GM18526 (cell line): Measurements from ENCODE around the gene RPS27L.

Experiments
- POLR2A ChIP-seq: IDR thresholded peaks from 3 replicates; pipeline ENCODE4 v1.6.1; 2011; ENCODE audit not compliant: insufficient read length; ENCODE audit errors: extremely low read depth

Gene RPS27L

GRCh38 chr15:63190769-63191649, 33.7 kb upstream of the RPS27L start:
- TF ChIP-seq POLR2A: no peak

- no peak for TF ChIP-seq POLR2A
Observed at GRCh38 chr15:63189941-63190768, 32.9 kb upstream of the RPS27L start.

GRCh38 chr15:63188926-63189871, 31.9 kb upstream of the RPS27L start, which contains the start of gene RAB8B:
RAB8B (plus strand) TSS chr15:63189606; CDS start chr15:63189625, 19 bp downstream.
- peak; percentile 72 for TF ChIP-seq POLR2A

- no peak for TF ChIP-seq POLR2A
Observed at GRCh38 chr15:63188247-63188925, 31.1 kb upstream of the RPS27L start.

GRCh38 chr15:63187589-63188226, 30.4 kb upstream of the RPS27L start:
- no peak for TF ChIP-seq POLR2A

DNA sequence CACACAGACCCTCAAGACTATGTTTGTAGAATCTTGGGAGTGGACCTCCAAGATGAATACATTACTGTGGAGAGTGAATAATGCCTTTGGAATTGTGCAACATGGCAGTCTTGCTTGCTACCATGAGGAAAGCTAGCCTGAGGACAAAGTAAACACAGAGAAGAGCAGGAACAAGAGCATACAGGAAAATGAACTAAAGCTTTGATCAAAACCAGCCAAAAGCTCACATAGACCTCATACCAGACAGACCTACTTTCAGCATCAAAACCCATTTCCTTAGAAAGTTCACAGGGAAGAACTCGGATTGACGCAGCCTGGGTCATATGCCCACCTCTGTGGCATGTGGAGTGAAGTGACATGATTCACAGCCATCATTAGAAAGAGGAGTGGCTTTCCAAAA, 28.8 kb upstream of the RPS27L start:
- no peak for TF ChIP-seq POLR2A

DNA sequence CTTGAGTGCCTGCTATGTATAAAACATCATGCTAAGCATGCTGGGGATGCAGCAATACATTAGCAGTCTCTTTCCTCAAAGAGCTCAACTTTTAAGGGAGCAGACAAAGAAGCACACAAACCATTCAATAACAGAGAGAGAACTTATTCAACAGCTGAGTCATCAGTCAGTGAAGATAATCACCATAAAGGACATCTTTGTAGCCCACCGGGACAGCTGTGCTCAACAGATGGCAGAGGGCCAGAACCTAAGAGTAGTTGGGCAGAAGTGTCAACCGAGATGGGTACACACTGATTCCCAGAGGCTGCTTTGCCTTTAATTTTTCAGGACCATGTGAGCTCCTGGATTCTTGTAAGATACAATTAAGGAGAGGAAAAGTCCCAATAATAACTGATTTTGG, 27.9 kb upstream of the RPS27L start:
- TF ChIP-seq POLR2A: no peak

GRCh38 chr15:63181648-63182047, 24.4 kb upstream of the RPS27L start:
- TF ChIP-seq POLR2A: no peak

- TF ChIP-seq POLR2A: no peak
Observed at GRCh38 chr15:63180746-63181145, 23.5 kb upstream of the RPS27L start.

- TF ChIP-seq POLR2A: no peak
Observed at GRCh38 chr15:63178034-63178433, 20.8 kb upstream of the RPS27L start.

- TF ChIP-seq POLR2A: no peak
Observed at GRCh38 chr15:63176302-63176701, 19.0 kb upstream of the RPS27L start.

DNA sequence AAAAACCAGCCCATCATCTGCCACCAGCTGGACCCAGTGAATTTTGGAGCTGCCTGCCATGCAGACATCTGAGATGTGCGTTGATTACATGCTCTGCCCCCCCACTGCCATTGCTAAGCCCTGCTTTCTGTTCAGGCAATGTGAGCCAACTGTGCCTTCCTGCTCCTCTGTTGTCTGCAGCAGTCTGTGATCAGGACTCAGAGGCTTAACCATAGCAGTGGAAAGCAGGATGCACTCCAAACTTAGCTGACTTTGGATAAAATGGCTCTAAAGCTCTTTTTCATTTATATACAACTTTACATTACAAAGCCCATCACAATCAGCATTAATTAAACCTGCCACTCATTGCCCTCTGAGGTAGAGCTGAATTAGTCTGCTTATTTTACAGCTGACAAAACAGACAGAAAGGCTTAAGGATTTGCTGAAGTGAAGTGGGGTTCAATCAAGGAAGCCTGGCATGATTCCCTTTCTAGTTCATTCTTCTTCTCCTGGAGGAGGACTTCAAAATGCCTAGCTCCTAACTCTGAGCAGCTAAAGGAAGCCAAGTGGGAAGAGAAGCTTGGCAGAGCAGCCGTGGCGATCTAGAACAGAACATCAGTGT, 15.7 kb upstream of the RPS27L start:
- TF ChIP-seq POLR2A: no peak

GRCh38 chr15:63172376-63172775, 15.1 kb upstream of the RPS27L start:
- TF ChIP-seq POLR2A: no peak
